GM19023 (cell line): ENCODE measurements around the gene MTX3.

Experiments
- ATAC-seq: cut with Tn5 transposase; IDR thresholded peaks from one replicate; pipeline ENCODE4 v1.9.1; 2021; ENCODE audit warnings: mild to moderate bottlenecking, moderate library complexity; ENCODE audit not compliant: unreplicated experiment

The MTX3 gene

DNA sequence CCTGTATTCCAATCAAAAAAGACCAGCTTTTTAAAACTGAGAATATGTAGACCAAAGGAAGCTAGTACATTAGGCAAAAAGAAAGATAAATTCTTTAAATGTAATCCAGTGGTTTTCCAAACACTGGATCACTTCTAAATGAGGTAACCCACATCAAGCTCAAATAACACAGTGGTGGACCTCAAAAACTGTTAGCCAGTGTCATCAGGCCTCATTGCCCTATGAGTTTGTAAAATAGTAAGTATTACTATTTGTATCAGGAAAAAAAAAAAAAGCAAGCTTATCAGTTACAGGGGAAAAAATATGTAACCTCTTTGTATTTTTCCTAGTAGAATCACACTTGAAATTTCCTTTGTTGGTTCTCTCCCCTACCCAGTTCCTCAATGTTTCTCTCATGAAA is 6.7 kb downstream of the MTX3 start:
- ATAC-seq, result no peak

DNA sequence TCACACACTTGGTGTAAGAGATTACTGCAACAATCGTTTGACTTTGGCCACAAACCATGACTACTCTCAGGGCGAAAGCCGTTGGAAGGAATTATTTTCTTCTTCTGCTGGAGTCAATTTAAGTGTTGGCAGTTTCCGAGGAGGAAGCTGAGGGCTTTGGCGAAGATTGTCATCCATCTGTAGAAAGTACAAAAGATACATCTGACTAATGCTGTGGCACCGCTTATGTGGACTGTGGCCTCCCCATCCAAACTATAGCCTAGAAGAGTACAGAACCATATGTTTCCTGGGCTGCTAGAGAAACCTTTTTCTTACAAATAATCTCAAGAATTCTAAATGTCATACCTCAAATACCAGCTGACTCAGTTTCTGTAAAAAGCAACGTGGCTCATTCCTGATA is 7.4 kb downstream of the MTX3 start:
- ATAC-seq, result no peak

DNA sequence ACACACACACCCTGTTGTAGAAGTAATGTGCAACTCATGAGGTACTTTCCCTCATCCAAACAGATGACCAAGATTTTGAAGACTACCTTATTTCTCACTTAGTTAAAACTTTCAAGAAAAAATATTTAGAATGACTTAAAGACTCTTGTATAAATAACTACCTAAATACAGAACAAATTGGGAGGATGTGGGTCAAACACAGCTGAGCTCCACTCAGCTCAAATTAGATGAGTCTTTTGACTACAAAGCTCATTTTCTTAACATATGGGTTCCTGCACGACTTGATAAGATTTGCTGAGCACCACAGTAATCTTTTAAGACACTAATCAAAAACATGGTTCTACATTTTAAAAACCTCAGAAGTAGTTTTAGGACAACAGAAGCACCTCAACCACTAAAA is 8.9 kb downstream of the MTX3 start:
- ATAC-seq, result no peak

DNA sequence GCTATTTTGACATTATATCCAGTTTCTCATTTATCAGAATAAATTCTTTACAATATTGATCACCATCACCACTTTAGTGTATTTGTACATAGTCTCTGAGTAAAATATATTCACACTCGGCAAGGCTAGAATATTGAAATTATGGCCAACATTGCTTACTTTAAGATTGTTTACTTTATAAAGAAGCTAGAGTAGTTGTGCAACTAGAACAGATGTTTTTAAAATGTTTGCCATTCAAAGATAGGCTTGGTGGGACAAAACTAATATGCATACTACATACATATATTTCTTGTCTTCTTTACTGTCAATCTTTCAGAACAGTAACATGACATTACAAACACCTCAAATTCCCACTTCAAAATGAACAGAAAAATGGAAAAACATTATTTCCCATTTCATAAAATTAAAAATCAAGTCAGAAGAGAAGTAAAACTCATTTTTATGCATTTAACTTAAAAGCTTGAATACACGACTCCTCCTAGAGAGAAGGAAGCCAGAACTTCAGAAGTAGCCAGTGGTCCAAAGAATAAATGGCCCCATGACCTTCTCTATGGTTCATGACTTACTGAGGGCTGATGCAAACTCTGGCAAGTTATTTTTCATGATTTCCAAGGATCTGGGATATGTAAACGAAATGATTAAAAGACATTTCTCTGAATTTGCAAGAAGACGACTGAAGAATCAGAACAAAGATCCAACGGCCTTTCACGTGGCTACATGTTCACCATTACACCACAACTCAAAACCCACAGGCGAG is 14.1 kb downstream of the MTX3 start:
- no peak for ATAC-seq

DNA sequence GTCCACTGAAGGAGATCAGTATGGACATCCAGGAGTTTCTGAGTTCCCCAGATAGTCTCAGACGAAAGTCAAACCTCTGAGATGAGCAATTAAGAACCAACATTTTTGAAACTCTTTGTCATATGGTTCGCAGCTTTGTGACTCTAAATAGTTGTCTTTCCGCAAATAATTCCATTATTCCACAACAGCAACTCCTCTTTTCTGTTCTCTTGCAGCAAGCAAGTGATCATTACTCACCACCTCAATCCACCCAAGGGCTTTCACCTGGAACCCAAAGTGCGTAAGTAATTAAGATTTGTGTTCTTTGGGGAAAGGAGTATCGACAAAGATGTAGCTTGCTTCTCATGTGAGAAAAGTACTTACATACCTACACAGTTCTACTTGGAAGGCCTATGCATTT is 15.6 kb downstream of the MTX3 start:
- no peak for ATAC-seq

DNA sequence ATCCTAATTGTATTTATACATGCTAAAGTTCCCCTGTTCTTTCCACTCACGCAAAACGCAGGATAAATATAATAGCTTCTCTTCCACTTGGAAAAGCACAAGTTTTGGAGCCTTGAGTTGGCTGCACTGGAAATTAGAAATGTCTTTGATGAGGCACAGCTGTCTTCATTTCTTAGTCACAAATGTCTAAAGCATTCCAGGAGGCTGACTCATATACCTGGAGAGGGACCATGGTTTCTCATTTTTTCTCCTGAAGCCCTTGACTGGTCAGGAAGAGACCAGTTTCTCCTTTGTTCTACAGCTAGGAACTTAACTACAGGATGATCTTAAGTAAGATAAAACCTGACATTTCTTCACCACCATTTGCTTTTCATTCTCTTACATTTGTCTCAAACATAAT is 16.2 kb downstream of the MTX3 start:
- ATAC-seq, result no peak

DNA sequence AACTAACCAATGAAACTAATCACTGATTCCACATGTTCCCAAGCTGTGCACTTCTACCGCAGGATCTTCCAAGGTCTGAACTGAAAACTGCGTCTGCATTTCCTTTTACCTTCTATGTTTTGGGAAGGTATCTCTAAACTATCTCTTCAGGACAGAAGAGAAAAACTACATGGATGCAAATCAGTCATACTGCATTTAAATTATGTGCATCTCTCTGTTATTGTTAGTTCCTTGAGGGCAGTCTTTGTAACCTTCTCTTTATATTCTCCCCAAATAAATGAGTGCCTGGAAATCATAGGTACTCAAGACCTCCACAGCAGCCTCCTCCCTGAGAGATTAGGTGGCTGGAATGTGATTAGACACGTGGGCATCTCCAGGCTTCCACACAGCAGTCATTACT is 17.1 kb downstream of the MTX3 start:
- no peak for ATAC-seq

DNA sequence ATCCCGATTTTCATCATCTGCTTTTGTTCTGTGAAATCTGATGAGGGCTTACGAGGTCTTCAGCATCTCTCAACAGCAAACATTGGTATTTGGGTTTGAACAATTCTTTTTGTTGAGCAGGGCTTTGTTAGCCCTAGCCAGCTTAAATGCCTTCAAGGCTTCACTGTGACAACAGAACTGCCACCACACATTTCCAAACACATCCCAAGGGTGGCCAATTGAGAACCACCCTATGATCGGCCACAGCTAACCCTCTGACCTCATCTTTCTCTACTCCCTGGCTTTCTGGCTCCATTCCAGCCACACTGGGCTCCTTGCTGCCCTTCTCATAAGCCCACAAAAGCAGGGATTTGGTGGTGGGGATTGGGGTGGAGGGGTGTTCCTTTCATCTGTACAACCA is 17.6 kb downstream of the MTX3 start:
- no peak for ATAC-seq

DNA sequence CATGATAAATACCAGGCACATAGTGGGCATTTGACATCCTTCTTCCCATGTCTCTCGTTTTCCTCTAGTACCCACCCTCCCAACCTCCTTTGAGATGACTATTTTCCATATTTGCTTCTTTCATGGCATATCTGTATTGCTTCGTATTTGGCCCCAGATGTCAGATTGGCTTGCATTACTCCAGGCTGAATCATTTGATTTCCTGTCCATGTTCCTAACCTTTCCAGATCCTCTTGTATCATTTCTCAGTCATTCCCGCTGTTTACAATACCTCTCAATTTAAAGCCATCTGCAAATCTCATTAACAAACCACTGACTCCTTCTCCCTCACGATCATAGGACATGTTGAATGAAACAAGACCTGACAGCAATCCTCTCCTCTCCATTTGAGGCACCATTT is 19.9 kb downstream of the MTX3 start:
- no peak for ATAC-seq

DNA sequence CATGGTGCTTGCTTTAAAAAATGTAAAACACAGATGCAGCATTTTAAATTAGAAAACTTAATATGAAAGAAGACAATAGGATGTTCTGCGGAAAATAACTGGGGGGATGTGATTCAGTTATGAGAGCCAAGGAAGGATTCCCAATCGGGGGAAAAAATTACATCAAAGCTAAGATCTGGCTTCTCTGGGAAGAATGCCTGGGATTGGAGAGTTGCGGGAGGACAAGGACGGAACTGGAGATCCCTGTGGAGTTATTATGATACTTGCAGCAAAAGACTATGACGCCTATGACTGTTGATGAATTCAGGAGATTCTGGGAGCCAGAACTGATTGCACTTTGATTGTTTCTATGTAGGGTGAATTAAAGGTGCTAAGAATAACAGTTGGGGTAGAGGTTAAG is 24.6 kb downstream of the MTX3 start:
- ATAC-seq, result no peak

DNA sequence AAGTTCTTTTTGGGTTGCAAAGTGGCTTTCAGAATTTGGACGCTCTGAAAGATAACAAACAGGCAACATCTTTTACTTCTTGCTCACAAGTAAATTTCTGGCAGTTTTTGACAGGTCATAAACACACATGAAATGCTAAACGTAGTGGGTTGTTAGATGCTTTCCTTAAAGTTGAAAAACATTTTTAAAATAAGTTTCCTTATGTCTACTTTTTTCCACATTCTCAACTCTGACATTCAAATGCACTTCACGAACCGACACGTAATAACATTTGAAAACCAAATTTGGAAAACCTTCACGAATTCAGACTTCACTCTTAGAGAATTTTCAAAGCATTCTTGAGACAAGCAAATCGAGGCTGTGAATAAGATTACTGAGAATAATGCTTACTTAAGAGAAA is 26.9 kb downstream of the MTX3 start:
- no peak for ATAC-seq

DNA sequence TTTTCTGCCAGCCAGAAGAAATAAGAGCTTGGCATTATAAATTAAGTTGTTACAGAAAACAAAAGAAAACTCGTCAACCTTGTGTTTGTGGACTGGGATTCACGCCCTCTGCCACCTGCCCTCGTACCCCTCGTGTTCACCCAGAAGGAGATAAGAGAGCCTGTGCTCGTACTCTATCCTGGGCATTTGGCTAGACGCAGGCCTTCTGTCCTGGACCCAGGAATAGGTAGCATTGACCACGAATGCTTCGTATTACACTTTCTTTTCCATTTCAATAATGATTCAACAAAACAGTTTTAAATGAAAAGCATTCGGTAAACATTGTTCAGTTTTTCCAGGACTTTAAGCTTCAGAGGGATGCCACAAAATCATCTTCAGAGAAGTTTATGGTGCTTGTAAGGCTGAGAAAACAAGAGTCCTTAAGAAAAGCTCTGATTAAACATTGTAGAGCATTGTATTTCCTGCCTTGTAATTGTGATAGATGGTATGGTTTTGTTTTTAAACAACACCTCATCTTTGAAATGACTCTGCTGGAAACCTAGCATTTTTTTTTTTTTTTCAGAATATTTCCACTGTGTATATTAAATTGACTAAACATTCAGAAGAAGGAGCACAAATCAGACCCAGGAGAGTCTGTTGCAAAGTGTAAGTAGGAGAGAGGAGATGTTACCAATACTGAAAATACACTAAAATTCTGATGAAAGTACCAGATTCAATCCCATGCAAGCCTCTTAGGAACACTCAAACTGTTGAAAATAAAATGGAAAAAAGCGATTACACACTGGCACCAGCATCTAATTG is 27.6 kb downstream of the MTX3 start:
- ATAC-seq, result no peak

DNA sequence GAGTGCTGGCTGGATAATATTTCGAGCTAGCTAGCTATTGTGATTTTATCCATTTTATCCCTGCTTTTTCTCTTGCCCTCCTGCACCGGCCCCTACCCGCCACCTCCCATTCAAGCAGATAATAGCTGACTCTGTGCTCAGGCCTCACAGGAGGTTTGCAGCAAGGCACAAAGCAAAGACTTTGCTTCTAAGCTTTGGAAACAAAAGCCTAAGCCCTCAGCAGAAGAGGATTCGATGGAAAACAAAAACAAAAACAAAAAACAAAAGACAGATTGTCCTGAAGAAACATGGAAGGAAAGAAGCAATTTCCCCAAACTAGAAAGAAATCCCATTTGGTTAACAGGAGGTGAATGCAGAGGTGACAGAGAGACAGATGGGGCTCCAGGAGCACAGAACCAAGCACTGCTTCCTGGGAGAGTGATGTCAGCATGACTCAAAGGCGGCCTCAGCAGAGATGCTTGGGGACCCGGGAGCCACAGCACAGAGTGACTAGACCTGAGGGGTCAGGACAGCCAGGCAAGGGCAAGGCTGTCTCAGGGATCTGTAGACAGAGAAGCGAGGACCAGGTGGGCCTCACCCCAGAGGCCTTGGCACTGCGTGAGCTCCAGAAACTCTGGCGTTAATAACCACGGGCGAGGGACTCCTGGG is 28.4 kb downstream of the MTX3 start:
- ATAC-seq, result no peak

DNA sequence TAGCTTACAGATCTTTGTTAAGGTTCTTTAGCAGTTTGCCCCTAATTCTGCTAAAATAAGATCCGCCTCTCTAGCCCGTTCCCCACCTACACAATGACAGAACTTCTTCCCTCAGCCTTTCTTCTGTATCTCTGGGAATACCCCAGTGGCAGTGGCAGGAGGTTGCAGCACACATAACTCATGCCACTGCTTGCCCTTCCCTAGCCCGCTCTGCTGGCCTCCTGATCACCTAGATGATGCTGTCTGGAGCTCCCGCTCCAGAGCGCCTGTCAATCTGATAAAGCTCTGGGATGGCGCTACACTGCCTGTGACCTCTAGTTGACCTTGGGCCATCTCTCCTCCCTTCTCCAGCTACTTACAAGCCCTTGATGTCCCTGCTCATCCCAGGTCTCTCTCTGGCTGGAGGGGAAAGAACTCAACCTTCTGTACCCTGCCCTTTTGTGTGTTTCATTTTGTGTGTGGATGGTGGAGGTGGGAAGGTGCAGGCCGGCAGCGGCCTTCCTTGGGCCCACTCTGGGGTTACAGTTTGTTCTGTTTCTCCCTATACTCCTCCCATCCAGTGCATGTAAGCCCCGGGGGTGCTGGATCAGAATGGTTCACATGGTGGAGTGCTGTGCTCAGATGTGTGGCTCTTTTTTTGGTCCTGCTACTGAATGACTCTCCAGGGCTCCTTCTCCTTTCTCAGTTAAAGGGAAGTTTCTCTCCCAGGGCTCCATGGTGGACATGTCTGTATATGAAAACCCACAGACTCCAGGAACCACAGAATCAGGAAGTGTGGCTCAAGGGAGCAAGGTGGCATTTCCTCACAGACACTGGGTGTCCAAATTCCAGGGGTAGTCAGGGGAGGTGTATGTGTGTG is 29.1 kb downstream of the MTX3 start:
- no peak for ATAC-seq

DNA sequence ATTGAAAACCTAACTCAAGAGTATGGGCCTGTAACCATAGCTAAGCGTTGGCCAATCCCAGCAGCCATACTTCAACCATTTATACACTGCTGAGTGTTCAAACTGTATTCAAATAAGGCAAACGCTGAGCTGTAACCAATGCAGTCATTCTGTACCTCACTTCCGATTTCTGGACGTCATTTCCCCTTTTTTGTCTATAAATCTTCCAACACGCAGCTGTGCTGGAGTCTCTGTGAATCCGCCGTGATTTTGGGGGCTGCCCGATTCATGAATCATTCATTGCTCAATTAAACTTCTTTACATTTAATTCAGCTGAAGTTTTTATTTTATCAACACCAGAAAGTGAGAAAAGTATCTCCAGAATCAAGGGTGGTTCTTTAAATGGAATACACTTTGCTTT is 31.7 kb downstream of the MTX3 start:
- no peak for ATAC-seq

DNA sequence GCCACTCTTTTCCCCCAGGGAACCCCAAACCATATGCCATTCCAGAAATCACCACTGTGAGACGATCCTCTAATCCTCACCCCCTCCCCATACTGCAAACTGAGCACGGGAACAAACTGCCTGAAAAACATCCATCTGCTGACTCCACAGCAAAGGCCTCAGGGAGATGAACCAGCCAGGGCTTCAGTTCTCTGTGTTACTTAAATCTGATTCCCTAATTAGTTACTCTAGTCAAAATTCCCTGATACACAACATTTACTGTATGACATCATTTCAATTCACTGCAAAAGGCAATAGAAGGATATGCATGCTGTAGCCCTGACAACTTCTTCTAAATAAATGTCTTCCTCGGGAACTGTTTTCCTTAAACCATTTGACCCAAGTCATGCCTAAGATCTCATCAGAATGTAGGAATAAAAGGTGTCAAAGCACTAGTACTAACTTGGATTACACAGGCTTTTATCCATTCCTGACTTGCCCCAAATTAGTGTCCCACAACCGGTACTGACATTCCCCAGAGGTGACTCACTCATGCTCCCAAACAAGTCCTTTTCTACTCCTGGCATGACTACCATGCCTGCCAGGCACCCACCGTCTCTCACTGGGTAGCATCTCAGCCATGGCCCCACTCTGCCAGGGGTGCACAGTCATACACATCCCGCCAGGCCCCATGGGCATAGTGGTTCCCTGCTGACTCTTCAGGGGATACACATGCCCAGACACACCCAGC is 35.0 kb downstream of the MTX3 start:
- ATAC-seq, result no peak

DNA sequence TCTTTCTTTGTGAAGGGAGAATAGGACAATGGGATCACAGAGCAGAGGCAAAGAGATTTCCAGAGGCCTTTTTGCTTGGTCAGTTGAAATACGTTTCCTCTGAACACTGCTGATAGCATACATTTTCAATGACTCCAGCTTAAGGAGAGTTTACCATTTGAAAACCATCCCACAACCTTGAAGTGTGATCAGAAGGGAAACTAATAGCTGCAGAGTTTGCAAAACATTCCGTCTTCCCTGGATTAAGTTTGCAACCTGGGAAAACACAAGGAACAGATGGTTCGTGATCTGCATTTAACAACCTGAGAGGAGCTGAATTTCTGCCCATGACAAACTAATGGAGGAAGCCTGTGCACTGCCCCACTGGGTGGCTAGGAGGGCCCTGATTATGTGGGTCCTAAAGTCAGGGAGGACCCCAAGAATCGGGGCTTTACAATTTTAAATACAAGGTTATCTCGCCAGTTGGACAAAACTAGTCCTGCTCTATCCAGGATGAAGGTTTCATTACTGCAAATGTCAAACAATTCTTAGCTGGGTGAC is 35.6 kb downstream of the MTX3 start:
- no peak for ATAC-seq

DNA sequence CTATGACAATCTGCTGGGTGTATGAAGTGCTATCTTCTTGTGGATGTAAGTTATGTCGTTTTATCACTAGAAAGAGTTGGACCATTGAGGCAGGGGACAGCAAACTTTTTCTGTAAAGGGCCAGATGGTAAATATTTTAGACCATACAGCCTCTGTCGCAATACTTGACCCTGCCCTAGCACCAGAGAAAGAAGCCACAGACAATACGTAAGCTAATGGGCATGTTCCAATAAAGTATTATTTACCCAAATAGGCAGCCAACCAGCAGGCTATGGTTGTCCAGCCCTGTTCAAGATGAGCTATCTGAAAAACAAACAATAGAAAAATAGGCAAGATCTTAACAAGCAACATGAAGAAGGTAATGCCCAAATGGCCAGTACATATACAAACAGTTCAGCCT is 36.4 kb downstream of the MTX3 start:
- no peak for ATAC-seq

DNA sequence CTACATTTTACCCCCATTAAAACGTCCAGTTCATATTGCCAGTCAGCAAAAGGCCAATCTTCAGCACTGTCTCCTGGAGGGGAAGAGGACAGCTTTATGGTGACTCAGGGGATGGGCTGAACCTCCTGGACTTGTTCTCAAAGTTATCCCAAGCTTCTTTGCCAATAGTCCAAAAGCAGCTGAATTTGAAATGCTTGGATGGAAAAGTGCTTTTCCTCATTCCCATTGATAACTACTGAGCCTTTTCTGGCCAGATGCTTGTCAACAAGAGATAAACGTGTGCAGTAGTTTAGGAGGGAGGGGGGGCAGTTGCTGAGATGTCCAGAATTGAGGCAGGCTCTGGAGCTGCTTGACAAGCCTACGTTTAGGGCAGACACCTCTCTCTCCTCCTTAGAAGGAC is 43.5 kb downstream of the MTX3 start:
- no peak for ATAC-seq

DNA sequence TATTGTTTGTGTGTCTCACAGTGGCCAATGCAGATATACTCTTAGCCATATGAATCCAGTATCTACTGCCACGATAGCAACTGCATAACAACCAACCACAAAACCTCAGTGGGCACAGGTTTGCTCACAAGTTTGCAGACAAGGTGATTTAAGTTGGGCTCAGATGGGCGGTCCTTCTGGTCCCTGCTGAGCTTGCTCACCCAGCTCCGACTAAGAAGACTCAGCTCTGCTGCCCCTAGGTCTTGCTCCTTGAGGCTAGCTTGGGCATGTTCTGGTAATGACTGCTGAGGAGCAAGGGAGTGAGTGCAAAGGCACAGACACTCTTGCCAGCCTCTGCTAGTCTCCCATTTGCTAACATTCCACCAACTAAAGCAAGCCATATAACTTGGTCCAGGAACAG is 52.6 kb downstream of the MTX3 start:
- ATAC-seq, result no peak
